ENCODE results near the gene AIG1. TPM values are rescaled to one million over a fixed set of nuclear protein-coding genes. Genes with fewer than 3 reads are reported as not detected.

The AIG1 gene
- total RNA-seq, 1 donor from 2014 or later, result 29.6 TPM

GRCh38 chr6:143357561-143358255 lies 297.0 kb downstream of the AIG1 start:
- no peak overlapping the region for H3K4me3 ChIP-seq
- no peaks in the 10 kb centered on the region for H3K36me3 ChIP-seq
- no peak for ATAC-seq
- H3K27ac ChIP-seq, result no peak overlapping the region
- no peak for DNase-seq
- H3K27me3 ChIP-seq (ENCODE audit: low read depth), result no peaks in the 10 kb centered on the region
- intact Hi-C loops (cut with DNase I), result no loop called here
- peaks cover 10% of the 10 kb centered on the region for H3K9me3 ChIP-seq
- H3K4me1 ChIP-seq, result no peaks in the 10 kb centered on the region
- no peak for TF ChIP-seq CTCF (IDR thresholded peaks at IDR 0.05)

- no peaks in the 10 kb centered on the region for H3K9me3 ChIP-seq
- ATAC-seq (no peak), DNase-seq (no peak)
- no peaks in the 10 kb centered on the region for H3K36me3 ChIP-seq
- no peaks in the 10 kb centered on the region for H3K4me1 ChIP-seq
- H3K27ac ChIP-seq, result no peak overlapping the region
- no peak overlapping the region for H3K4me3 ChIP-seq
- intact Hi-C loops (cut with DNase I), result no loop called here
- no peaks in the 10 kb centered on the region for H3K27me3 ChIP-seq (ENCODE audit: low read depth)
- no peak for TF ChIP-seq CTCF (IDR thresholded peaks at IDR 0.05)
These were observed 301.0 kb downstream of the AIG1 start for GRCh38 chr6:143361536-143362191.

GRCh38 chr6:143362192-143362558 lies 301.5 kb downstream of the AIG1 start:
- TF ChIP-seq CTCF (IDR thresholded peaks at IDR 0.05), result no peak
- intact Hi-C loops (cut with DNase I), result no loop called here
- Histone ChIP-seq H3K9me3 (no peaks in the 10 kb centered on the region), H3K27me3 (ENCODE audit: low read depth) (no peaks in the 10 kb centered on the region), H3K4me1 (no peaks in the 10 kb centered on the region), H3K27ac (no peak overlapping the region), H3K36me3 (no peaks in the 10 kb centered on the region), H3K4me3 (no peak overlapping the region)
- DNase-seq (no peak), ATAC-seq (no peak)

- H3K27me3 ChIP-seq (ENCODE audit: low read depth), result no peaks in the 10 kb centered on the region
- H3K36me3 ChIP-seq, result no peaks in the 10 kb centered on the region
- DNase-seq (no peak), ATAC-seq (no peak)
- intact Hi-C loops (cut with DNase I), result no loop called here
- no peak for TF ChIP-seq CTCF (IDR thresholded peaks at IDR 0.05)
- H3K4me3 ChIP-seq, result no peak overlapping the region
- no peaks in the 10 kb centered on the region for H3K9me3 ChIP-seq
- no peak overlapping the region for H3K27ac ChIP-seq
- no peaks in the 10 kb centered on the region for H3K4me1 ChIP-seq
These were observed 302.6 kb downstream of the AIG1 start for GRCh38 chr6:143363299-143363698.

GRCh38 chr6:143368426-143368825 lies 307.7 kb downstream of the AIG1 start:
- no peak for TF ChIP-seq CTCF (IDR thresholded peaks at IDR 0.05)
- DNase-seq, result no peak
- intact Hi-C loops (cut with DNase I), result no loop called here

More at GRCh38 chr6:143368426-143368825, 307.7 kb downstream of the AIG1 start:
- Histone ChIP-seq H3K27me3 (ENCODE audit: low read depth) (no peaks in the 10 kb centered on the region), H3K27ac (no peak overlapping the region), H3K36me3 (no peaks in the 10 kb centered on the region), H3K4me1 (no peaks in the 10 kb centered on the region), H3K9me3 (no peaks in the 10 kb centered on the region), H3K4me3 (no peak overlapping the region)
- ATAC-seq, result no peak

All from lower lobe of right lung (tissue), 2 donors.